Umbilical cord (tissue), 2 donors: ENCODE measurements around the gene DGCR6. TPM values are rescaled to one million over a fixed set of nuclear protein-coding genes. Genes with fewer than 3 reads are reported as not detected.
"Not testable (repeated sequence)": the region's sequence is repeated elsewhere in the genome, so short reads cannot be mapped to it uniquely, and the experiment has no call there.

Experiments used
- DNase-seq: peaks from one replicate; pipeline ENCODE4 v3.0.0-alpha.2; 2015; ENCODE audit warnings: low spot score
- total RNA-seq: library from RNA; depleted of rRNA; stranded (reverse); fragments of >200 nt; gene quantifications from one replicate; pipeline ENCODE4 v1.2.3, GENCODE V29; 2014; ENCODE audit warnings: low replicate concordance; ENCODE audit not compliant: insufficient read depth

The DGCR6 gene
- total RNA-seq, 1 donor from 2014 or later: 11.6 TPM

GRCh38 chr22:18960166-18960820, 54.2 kb downstream of the DGCR6 start:
- DNase-seq: not testable (repeated sequence)

- DNase-seq: not testable (repeated sequence)
Observed at GRCh38 chr22:18961201-18961600, 55.1 kb downstream of the DGCR6 start.

Other genes with a start within 250 kb of the DGCR6 start
- gene PRODH, start 30.0 kb downstream of the DGCR6 start, total RNA-seq: 4.6 TPM
- 47.4 TPM for gene DGCR2, start 216.1 kb downstream of the DGCR6 start, total RNA-seq
- 1.4 TPM for gene TSSK2, start 225.0 kb downstream of the DGCR6 start, total RNA-seq
- 4.3 TPM for gene ESS2, start 238.3 kb downstream of the DGCR6 start, total RNA-seq
- gene GSC2, start 244.0 kb downstream of the DGCR6 start, total RNA-seq: not detected